Measurements from ENCODE around the gene PCK2. TPM values are rescaled to one million over a fixed set of nuclear protein-coding genes. Genes with fewer than 3 reads are reported as not detected.

PCK2 gene
- total and polyA plus RNA-seq, 4 experiments from 2014 or later = 11.0 to 21.4 (median 16.9) TPM

DNA sequence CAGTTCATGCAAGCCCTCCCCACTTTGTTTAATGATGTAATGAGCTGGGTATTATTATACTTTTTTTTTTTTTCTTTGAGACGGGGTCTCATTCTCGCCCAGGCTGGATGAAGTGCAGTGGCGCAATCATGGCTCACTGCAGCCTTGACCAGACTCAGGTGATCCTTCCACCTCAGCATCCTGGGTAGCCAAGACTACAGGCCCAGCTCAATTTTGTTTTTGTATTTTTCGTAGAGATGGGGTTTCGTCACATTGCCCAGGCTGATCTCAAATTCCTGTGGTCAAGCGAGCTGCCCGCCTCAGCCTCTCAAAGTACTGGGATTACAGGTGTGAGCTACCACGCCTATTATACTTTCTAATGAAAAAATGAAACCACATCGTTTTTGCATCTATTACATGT, 15.9 kb downstream of the PCK2 start:
- Mint-ChIP-seq H3K36me3 (peaks cover 2 to 10% of the 10 kb centered on the region in 2 donors), H3K27ac (no peak overlapping the region), H3K4me1 (peaks cover 7 to 31% (median 13%) of the 10 kb centered on the region in 4 donors), H3K4me3 (no peak overlapping the region), H3K9me3 (peaks cover 0 to 2% (median 0%) of the 10 kb centered on the region in 8 donors), H3K27me3 (no peaks in the 10 kb centered on the region)
- Histone ChIP-seq H3K9me3 (ENCODE audit: control insufficient read depth in 1 of 2, low read length in 2 of 2) (no peaks in the 10 kb centered on the region), H3K27ac (ENCODE audit: low read depth, low read length) (no peak overlapping the region), H3K36me3 (ENCODE audit: insufficient read depth, low read length) (no peaks in the 10 kb centered on the region), H3K27me3 (ENCODE audit: insufficient read depth, low read length) (no peaks in the 10 kb centered on the region), H3K4me1 (ENCODE audit: insufficient read depth, low read length) (peaks cover 21% of the 10 kb centered on the region), H3K4me3 (ENCODE audit: low read length in 2 of 2) (no peak overlapping the region)
- no peak for DNase-seq
- ChIA-PET CTCF (ENCODE audit: partially characterized antibody) (interaction anchor here (0.6 to 11.5 kb wide), 21 partner anchors 8 to 327 kb away, joined by 3 to 412 read pairs (median 8); partner anchors contain the start of genes CARMIL3, DHRS4L2, EMC9 and IRF9), POLR2A (ENCODE audit: partially characterized antibody) (interaction anchor here (1.0 to 8.4 kb wide), 12 partner anchors 17 to 126 kb away, joined by 3 to 137 read pairs (median 6); partner anchors contain the start of genes CARMIL3, EMC9, IRF9 and PCK2)
- intact Hi-C loops (cut with micrococcal nuclease) = loop anchor here (10.0 kb wide), 1 partner anchor 645 kb away; the partner anchor contains the start of gene NGDN

DNA sequence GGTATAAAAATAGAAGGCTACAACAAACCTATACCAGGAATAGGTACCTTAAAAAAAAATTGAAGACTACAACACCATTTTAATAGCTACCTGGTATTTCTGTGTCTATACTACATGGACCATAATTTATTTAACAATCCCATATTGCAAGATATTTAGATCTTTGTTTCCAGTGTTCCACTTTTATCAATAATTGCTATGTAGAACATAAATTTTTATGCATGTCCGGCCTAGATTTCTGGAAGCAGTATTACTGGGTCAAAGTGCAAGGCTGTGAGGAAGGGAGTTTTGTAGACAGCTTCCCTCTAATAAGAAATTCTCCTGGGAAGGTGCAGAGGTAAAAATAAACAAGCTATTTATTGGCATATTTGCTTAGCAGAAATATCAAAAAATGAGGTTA, 16.4 kb downstream of the PCK2 start:
- Mint-ChIP-seq H3K27me3 (no peaks in the 10 kb centered on the region), H3K36me3 (peaks cover 0 to 15% of the 10 kb centered on the region in 2 donors), H3K27ac (peak overlapping the region in 2 of 7 donors; percentile 16 to 70), H3K4me3 (no peak overlapping the region), H3K9me3 (peaks cover 0 to 2% (median 0%) of the 10 kb centered on the region in 8 donors), H3K4me1 (peaks cover 11 to 36% (median 17%) of the 10 kb centered on the region in 4 donors)
- Histone ChIP-seq H3K4me1 (ENCODE audit: insufficient read depth, low read length) (peaks cover 22% of the 10 kb centered on the region), H3K4me3 (ENCODE audit: low read length in 2 of 2) (no peak overlapping the region), H3K27ac (ENCODE audit: low read depth, low read length) (no peak overlapping the region), H3K27me3 (ENCODE audit: insufficient read depth, low read length) (no peaks in the 10 kb centered on the region), H3K9me3 (ENCODE audit: control insufficient read depth in 1 of 2, low read length in 2 of 2) (no peaks in the 10 kb centered on the region), H3K36me3 (ENCODE audit: insufficient read depth, low read length) (no peaks in the 10 kb centered on the region)
- intact Hi-C loops (cut with micrococcal nuclease) = loop anchor here (10.0 kb wide), 1 partner anchor 646 kb away; the partner anchor contains the start of gene NGDN
- POLR2A ChIA-PET (ENCODE audit: partially characterized antibody) = interaction anchor here (1.0 to 8.4 kb wide), 12 partner anchors 17 to 125 kb away, joined by 3 to 137 read pairs (median 6); partner anchors contain the start of genes CARMIL3, EMC9, IRF9 and PCK2
- CTCF ChIA-PET (ENCODE audit: partially characterized antibody) = interaction anchor here (0.6 to 11.5 kb wide), 14 partner anchors 15 to 327 kb away, joined by 3 to 412 read pairs (median 12); partner anchors contain the start of genes CARMIL3, EMC9, IRF9 and PCK2
- no peak for DNase-seq

DNA sequence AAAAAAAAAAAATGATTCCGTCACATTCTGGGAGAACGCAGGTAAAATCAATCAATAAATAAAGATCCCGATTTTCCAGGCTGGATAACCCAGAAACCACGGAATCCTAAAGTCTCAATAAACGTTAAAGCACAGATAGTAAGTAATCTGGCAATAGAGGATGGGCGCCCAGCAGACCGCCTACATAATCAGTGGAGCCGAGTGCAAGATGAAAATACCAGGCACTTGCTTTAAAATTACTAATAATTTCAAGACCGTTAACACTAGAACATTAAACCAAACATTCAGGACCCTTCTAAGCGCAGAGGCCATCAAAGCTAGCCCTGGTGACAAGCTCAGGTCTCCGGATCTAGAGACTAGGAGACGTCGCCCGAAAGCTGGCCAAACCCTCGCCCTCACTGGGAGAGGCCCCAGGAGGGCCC, 19.3 kb downstream of the PCK2 start:
- POLR2A ChIA-PET (ENCODE audit: partially characterized antibody) = interaction anchor here (0.8 to 9.6 kb wide), 30 partner anchors 8 to 827 kb away, joined by 3 to 347 read pairs (median 12); partner anchors contain the start of genes CARMIL3, CBLN3, CHMP4A and CIDEB
- peak overlapping the region; percentile 95 to 99 (median 98) for H3K4me3 Mint-ChIP-seq
- CTCF ChIA-PET (ENCODE audit: partially characterized antibody) = interaction anchor here (0.7 to 5.4 kb wide), 13 partner anchors 10 to 318 kb away, joined by 3 to 43 read pairs (median 6); partner anchors contain the start of genes IRF9, MDP1, PCK2 and PSME1
- Histone ChIP-seq H3K27me3 (ENCODE audit: insufficient read depth, low read length) (no peaks in the 10 kb centered on the region), H3K27ac (ENCODE audit: low read depth, low read length) (peak overlapping the region; percentile 98), H3K4me1 (ENCODE audit: insufficient read depth, low read length) (peaks cover 41% of the 10 kb centered on the region), H3K36me3 (ENCODE audit: insufficient read depth, low read length) (peaks cover 13% of the 10 kb centered on the region), H3K9me3 (ENCODE audit: control insufficient read depth in 1 of 2, low read length in 2 of 2) (no peaks in the 10 kb centered on the region), H3K4me3 (ENCODE audit: low read length in 2 of 2) (peak overlapping the region; percentile 97)
- peaks cover 22 to 45% (median 33%) of the 10 kb centered on the region in 4 donors for H3K4me1 Mint-ChIP-seq
- peaks cover 15 to 36% of the 10 kb centered on the region in 2 donors for H3K36me3 Mint-ChIP-seq
- peak overlapping the region; percentile 98 to 100 (median 99) for H3K27ac Mint-ChIP-seq
- intact Hi-C loops (cut with micrococcal nuclease) = loop anchor here (10.0 kb wide), 1 partner anchor 649 kb away; the partner anchor contains the start of gene NGDN
- H3K27me3 Mint-ChIP-seq = no peaks in the 10 kb centered on the region
- H3K9me3 Mint-ChIP-seq = peaks cover 0 to 2% (median 0%) of the 10 kb centered on the region in 8 donors
- no peak for DNase-seq

DNA sequence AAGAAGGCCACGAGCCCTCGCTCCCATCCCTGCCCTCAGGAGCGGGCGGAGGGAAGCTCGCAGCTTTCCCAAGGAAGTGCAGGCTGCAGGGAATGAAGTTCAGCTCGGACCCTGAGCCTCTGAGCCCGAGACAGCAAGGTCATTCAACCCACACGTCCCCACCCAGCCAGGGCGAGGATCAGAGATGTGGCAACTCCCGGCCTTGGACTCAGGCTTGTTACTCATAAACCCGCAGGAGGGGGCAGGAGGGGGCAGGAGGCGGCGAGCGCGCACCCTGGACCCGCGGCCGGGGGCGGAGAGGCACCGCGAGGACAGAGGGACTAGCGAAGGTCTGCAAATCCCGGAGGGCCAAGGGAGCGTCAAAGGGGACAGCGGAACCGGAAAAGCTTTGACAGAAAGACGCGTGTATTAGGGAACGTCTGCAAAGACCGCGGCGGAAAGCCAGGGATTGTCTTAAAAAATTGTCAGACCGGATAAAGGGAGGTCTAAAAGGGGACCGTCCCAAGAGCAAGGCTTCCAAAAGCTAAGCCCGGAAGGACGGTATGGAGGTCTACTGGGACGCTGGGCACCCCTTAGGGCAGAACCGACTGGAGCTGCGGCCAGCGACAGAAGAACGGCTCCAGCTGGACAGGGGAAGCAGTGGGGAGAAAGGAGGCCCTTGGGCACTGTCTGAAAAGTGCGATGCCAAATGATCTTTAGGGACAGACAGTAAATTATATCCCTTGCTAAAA, 19.9 kb downstream of the PCK2 start:
- H3K4me1 ChIP-seq (ENCODE audit: insufficient read depth, low read length) = peaks cover 35% of the 10 kb centered on the region
- no peaks in the 10 kb centered on the region for H3K27me3 ChIP-seq (ENCODE audit: insufficient read depth, low read length)
- no peaks in the 10 kb centered on the region for H3K27me3 Mint-ChIP-seq
- ChIA-PET CTCF (ENCODE audit: partially characterized antibody) (interaction anchor here (0.7 to 5.4 kb wide), 19 partner anchors 10 to 318 kb away, joined by 3 to 43 read pairs (median 6); partner anchors contain the start of genes EMC9, IRF9, MDP1 and PCK2), POLR2A (ENCODE audit: partially characterized antibody) (interaction anchor here (0.8 to 9.6 kb wide), 44 partner anchors 9 to 828 kb away, joined by 3 to 347 read pairs (median 5); partner anchors contain the start of genes CARMIL3, CBLN3, CHMP4A and CIDEB)
- H3K9me3 Mint-ChIP-seq = peaks cover 0 to 2% (median 0%) of the 10 kb centered on the region in 8 donors
- no peaks in the 10 kb centered on the region for H3K9me3 ChIP-seq (ENCODE audit: control insufficient read depth in 1 of 2, low read length in 2 of 2)
- peaks cover 21 to 42% of the 10 kb centered on the region in 2 donors for H3K36me3 Mint-ChIP-seq
- intact Hi-C loops (cut with micrococcal nuclease) = loop anchor here (1.0 to 10.0 kb wide), 12 partner anchors 20 to 649 kb away; partner anchors contain the start of genes CHMP4A, DHRS1, EMC9 and GMPR2
- peak in 4 of 5 donors; percentile 86 to 91 (median 88) for DNase-seq
- H3K4me3 Mint-ChIP-seq = peak overlapping the region; percentile 95 to 99 (median 98)
- peak overlapping the region; percentile 98 for H3K27ac ChIP-seq (ENCODE audit: low read depth, low read length)
- peak overlapping the region; percentile 98 to 100 (median 99) for H3K27ac Mint-ChIP-seq
- H3K36me3 ChIP-seq (ENCODE audit: insufficient read depth, low read length) = peaks cover 19% of the 10 kb centered on the region
- H3K4me1 Mint-ChIP-seq = peaks cover 19 to 45% (median 29%) of the 10 kb centered on the region in 4 donors
- peak overlapping the region; percentile 97 for H3K4me3 ChIP-seq (ENCODE audit: low read length in 2 of 2)

- DNase-seq = peak; percentile 100
- intact Hi-C loops (cut with micrococcal nuclease) = loop anchor here (1.0 to 10.0 kb wide), 12 partner anchors 20 to 650 kb away; partner anchors contain the start of genes CHMP4A, DHRS1, EMC9 and GMPR2
- Mint-ChIP-seq H3K27me3 (no peaks in the 10 kb centered on the region), H3K9me3 (peaks cover 0 to 2% (median 0%) of the 10 kb centered on the region in 8 donors), H3K4me1 (peaks cover 19 to 44% (median 30%) of the 10 kb centered on the region in 4 donors), H3K36me3 (peaks cover 29 to 50% of the 10 kb centered on the region in 2 donors), H3K4me3 (peak within 1 kb of the TSS; percentile 95 to 99 (median 98)), H3K27ac (peak within 1 kb of the TSS; percentile 98 to 100 (median 99))
- Histone ChIP-seq H3K27me3 (ENCODE audit: insufficient read depth, low read length) (no peaks in the 10 kb centered on the region), H3K36me3 (ENCODE audit: insufficient read depth, low read length) (peaks cover 27% of the 10 kb centered on the region), H3K4me3 (ENCODE audit: low read length in 2 of 2) (peak within 1 kb of the TSS; percentile 97 to 98), H3K27ac (ENCODE audit: low read depth, low read length) (peak within 1 kb of the TSS; percentile 98), H3K4me1 (ENCODE audit: insufficient read depth, low read length) (peaks cover 29% of the 10 kb centered on the region), H3K9me3 (ENCODE audit: control insufficient read depth in 1 of 2, low read length in 2 of 2) (no peaks in the 10 kb centered on the region)
- POLR2A ChIA-PET (ENCODE audit: partially characterized antibody) = interaction anchor here (0.6 to 9.6 kb wide), 49 partner anchors 9 to 828 kb away, joined by 3 to 347 read pairs (median 5); partner anchors contain the start of genes CARMIL3, CBLN3, CHMP4A and CIDEB
- CTCF ChIA-PET (ENCODE audit: partially characterized antibody) = interaction anchor here (0.9 to 5.4 kb wide), 17 partner anchors 18 to 317 kb away, joined by 3 to 43 read pairs (median 6); partner anchors contain the start of genes EMC9, IRF9, MDP1 and PCK2
Observed at GRCh38 chr14:24114532-24115421, 20.7 kb downstream of the PCK2 start, which contains the start of the genes DCAF11 and NRL. DCAF11 (plus strand) TSS chr14:24114777; CDS start chr14:24115595, 818 bp downstream. NRL (minus strand) TSS chr14:24114949; CDS start chr14:24082848, 32,101 bp downstream.

Data from CD4-positive, alpha-beta memory T cell (primary cell).